Ishikawa (cell line): Measurements from ENCODE around the gene GFOD2.

Source experiments
- CREB1 ChIP-seq: IDR thresholded peaks from 2 replicates; pipeline ENCODE4 v1.6.1; 2012; ENCODE audit warnings: low read depth
- RAD21 ChIP-seq: IDR thresholded peaks from 2 replicates; pipeline ENCODE4 v1.6.1; 2012; ENCODE audit warnings: low read depth
- TCF12 ChIP-seq: IDR thresholded peaks from 2 replicates; pipeline ENCODE4 v1.6.1; 2012; ENCODE audit warnings: low read depth
- ZBTB7A ChIP-seq: IDR thresholded peaks from 2 replicates; pipeline ENCODE4 v1.6.1; 2012; ENCODE audit warnings: low read depth
- TF ChIP-seq, protein P1 (sequence below): IDR thresholded peaks from 2 replicates; pipeline ENCODE4 v1.6.1; 2012; ENCODE audit warnings: low read depth, mild to moderate bottlenecking
- TF ChIP-seq, protein P2 (sequence below): IDR thresholded peaks from 2 replicates; pipeline ENCODE4 v1.6.1; 2012

DNA sequence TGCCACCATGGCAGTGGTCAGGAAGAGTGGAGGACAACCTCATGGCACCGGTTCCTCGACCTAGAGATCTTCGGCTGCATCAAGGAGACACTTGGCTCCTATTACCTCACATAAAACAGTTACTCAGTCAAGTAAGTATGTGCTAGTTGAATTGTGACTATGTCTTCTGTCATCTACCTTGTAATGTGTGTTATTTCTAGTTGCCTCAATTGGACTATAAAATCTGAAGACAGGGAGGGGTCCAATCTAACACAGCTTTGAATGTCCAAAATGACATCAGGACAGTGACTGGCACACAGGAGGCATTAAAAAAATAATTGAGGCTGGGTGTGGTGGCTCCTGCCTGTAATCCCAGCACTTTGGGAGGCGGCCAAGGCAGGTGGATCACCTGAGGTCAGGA lies 35.3 kb downstream of the GFOD2 start:
- TF ChIP-seq TCF12 (no peak), RAD21 (no peak), CREB1 (no peak), ZBTB7A (no peak)
- TF ChIP-seq, protein P1, sequence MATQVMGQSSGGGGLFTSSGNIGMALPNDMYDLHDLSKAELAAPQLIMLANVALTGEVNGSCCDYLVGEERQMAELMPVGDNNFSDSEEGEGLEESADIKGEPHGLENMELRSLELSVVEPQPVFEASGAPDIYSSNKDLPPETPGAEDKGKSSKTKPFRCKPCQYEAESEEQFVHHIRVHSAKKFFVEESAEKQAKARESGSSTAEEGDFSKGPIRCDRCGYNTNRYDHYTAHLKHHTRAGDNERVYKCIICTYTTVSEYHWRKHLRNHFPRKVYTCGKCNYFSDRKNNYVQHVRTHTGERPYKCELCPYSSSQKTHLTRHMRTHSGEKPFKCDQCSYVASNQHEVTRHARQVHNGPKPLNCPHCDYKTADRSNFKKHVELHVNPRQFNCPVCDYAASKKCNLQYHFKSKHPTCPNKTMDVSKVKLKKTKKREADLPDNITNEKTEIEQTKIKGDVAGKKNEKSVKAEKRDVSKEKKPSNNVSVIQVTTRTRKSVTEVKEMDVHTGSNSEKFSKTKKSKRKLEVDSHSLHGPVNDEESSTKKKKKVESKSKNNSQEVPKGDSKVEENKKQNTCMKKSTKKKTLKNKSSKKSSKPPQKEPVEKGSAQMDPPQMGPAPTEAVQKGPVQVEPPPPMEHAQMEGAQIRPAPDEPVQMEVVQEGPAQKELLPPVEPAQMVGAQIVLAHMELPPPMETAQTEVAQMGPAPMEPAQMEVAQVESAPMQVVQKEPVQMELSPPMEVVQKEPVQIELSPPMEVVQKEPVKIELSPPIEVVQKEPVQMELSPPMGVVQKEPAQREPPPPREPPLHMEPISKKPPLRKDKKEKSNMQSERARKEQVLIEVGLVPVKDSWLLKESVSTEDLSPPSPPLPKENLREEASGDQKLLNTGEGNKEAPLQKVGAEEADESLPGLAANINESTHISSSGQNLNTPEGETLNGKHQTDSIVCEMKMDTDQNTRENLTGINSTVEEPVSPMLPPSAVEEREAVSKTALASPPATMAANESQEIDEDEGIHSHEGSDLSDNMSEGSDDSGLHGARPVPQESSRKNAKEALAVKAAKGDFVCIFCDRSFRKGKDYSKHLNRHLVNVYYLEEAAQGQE, result no peak
- TF ChIP-seq, protein P2, sequence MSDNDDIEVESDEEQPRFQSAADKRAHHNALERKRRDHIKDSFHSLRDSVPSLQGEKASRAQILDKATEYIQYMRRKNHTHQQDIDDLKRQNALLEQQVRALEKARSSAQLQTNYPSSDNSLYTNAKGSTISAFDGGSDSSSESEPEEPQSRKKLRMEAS, result no peak
